ENCODE data around the gene BMP2K.
"Not testable (repeated sequence)": the region's sequence is repeated elsewhere in the genome, so short reads cannot be mapped to it uniquely, and the experiment has no call there.

The BMP2K gene

DNA sequence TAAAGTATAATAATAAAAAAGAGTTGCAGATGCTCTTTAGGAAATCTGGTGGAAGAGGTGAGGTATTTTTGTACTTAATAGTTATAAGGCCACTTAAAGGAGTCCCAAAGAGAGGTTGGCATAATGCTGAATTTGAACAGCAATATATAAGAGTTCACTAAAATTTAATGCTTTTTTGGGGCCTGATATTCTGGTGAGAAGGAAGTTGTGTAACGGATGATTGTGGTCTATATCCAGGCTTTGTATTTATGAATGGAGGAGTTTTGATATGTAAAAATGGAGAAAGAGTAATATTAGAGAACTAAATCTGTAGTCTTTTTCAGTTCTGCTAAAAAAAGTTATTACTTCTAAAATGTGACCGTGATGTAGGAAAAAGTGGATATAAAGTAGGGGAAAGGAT lies 20.4 kb downstream of the BMP2K start:
- DNase-seq: peak; percentile 42

DNA sequence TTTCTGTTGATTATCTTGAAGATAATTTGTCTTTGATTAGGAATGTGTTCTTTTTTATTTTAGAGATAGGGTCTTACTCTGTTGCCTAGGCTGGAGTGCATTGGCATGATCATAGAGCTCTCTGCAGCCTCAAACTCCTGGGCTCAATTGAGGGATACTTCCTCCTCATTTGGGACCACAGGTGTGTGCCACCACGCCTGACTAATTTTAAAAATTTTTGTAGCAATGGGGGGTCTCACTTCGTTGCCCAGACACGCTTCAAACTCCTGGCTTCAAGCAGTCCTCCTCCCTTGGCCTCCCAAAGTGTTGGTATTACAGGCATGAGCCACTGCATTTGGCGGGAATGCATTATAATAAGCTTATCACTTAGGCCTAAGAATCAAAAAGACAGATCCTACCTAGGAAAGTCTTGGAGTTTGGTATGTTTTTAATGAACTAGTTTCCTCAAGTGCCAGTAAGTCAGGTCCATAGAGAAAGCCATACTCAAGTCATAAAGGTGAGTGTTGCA lies 21.7 kb downstream of the BMP2K start:
- no peak for DNase-seq

DNA sequence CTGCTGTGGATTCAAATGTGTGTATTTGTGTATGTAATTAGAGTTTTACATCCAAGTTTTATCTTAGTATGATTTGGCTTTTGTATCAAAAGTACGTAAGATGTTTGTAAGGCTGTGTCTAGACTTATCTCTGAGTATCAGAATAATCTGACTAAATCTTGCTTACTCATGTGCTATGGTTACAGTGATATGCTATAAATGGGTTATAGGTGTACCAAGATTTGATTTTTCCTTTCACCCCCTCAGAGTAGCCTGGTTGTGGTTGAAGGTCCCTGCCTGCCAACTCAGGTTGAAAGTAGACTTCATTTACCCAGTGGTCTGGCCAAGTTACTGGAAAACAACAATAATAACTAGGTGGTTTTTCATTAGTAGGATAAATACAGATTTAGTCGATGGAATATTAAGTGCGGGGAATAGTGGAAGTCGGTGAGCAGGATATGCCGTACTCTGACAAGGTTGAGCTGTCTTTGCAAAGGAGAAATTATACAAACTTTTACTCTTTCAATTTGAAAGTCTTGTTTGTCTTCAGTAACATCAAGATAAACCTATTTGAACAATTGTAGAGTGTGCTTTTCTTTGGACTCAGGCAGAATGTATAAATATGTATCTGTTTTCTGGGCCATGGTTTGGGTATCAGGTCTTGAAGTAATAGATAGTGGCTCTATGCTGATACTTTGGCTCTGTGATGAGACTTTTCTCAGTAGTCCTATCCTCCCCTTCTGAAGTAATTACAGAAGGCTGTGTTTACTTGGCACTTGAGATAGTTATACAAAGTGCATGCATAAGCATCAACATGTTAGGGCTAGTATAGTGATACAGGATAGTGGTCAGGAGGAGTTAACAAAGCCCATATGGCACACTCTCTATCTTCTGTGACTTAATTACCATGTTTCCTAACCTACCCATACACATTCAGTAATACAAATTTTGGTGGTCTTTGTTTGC lies 23.7 kb downstream of the BMP2K start:
- no peak for DNase-seq

DNA sequence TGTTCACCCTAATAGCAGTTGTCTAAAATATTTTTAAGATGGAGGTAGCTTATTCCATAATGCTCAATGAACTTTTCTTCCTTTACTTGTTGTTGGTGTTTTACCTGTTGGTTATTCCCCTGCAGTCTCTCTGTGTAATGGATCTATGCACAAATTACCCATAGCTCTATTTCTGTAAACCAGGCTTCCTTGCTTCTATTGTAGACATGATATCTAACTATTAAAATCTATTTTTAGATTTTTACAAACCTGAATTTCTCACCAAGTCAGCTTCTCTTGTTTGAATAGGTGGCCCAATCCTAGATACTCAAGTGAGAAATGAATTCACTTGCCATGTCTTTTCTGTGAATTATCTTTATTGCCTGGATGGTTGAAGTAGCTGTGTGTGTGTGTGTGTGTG lies 24.8 kb downstream of the BMP2K start:
- no peak for DNase-seq

DNA sequence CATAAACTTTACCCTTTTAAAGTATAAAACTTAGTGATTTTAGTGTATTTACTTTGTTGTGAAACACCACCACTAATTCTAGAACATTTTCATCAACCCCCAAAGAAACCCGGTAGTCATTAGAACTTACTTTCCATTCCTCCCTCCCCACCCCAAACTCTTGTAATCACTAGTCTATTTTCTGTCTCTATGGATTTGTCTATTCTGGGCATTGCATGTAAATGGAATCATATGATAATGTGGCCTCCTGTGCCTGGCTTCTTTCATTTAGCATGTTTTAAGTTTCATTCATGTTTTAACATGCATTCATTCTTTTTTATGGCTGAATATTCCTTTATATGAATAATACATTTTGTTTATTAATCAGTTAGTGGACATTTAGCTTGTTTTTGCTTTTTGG lies 27.8 kb downstream of the BMP2K start:
- no peak for DNase-seq

DNA sequence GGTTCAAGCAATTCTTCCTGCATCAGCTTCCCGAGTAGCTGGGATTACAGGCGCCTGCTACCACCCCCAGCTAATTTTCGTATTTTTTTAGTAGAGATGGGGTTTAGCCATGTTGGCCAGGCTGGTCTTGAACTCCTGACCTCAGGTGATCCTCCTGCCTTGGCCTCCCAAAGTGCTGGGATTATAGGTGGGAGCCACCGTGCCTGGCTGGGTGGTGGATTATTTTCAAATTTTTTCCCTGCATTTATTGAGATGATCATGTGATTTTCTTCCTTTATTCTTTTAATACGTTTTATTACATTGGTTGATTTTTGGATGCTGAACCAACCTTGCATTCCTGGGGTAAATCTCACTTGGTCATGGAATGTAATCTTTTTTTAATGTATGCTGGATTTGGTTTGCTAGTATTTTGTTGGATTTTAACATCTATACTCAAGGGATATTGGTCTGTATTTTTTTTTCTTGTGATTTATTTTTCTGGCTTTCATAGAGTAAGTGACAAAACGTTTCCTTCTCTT lies 30.9 kb downstream of the BMP2K start:
- no peak for DNase-seq

DNA sequence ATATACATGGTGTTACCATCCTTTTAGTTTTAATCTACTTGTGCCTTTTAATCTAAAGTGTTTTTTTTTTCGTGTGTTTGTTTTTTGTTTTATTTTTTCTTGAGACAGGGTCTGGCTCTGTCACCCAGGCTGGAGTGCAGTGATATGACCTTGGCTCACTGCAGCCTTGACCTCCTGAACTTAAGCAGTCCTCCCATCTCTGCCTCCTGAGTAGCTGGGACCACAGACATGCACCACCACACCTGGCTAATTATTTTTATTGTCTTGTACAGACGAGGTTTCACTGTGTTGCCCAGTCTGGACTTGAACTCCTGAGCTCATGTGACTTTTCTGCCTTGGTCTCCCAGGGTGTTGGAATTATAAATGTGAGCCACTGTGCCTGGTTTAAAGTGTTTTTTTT lies 33.1 kb downstream of the BMP2K start:
- DNase-seq: no peak

DNA sequence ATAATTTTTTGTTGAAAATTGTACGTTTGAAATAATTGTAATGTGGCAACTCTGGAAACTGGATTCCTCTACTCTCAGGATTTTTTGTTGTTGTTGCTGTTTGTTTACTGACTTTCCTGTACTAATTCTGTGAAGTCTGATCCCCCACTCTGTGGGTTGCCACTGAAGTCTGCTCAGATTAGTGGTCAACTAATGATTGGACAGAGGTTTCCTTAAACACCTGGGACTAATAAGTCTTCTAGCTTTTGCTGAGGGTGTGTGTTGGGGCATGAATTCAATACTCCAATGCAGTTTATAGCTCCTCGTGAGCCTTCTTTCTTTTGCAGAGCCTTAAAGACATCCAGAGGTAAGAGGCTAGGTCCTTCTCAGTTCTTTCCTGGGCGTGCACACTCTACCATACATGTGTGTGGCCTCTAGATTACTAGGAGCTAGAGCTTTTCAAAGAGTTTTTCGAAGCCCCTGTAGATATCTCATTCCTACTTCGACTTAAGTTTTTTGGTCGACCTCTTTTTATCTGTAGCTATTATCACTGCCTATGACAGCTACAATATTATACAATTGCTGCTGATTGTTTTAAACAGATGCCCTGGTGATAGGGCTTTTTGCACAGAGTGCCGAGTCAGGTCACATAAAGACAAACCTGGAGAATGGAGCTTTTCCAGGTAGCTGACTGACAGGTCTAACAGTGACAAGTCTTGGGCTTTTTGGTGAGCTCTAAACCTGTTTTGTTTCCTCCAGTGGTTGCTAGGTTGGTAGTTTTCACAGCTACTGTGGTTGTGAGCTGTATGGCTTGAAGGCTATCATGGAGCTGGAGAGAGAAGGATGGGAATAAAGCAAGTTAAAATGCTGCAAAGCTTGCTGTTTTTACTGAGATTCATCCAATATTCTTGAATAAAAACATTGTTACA lies 34.0 kb downstream of the BMP2K start:
- DNase-seq: peak; percentile 88

DNA sequence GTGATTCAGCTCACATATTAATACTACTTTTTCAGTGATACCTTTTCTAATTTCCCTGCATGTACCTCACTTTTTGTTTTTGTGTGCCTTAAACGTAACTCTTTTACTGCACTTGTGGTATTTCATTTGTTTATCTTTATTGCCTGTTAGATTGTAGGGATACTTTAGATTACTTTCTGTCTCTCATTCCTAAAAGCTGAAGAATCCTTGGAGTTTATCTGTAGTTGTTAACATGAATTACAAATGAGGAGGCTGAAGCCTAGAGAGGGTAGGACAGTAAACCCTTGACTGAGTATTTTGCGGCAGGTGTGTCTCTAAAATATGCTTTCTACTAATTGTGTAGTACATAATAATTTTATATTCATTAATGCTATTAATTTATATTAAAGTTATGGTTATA lies 34.9 kb downstream of the BMP2K start:
- DNase-seq: no peak

DNA sequence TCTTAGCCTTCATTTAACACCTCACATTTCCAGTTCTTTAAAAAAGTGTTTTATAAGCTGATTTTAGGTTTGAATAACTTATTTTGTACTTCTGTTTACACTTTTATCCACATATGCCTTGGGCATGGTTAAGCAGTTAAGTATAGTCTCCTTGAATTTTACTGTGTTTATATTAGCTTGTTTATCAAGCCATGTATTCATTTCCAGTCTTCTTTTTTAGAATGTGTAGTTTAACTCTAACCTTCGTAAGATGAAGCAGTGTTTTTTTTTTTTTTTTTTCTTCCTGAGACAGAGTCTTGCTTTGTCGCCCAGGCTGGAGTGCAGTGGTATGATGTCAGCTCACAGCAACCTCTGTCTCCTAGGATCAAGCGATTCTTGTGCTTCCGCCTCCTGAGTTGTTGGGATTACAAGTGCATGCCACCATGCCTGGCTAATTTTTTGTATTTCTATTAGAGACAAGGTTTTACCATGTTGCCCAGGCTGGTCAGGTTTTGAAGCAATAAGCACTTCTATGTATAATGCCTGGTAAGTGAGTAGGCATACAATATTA lies 42.5 kb downstream of the BMP2K start:
- no peak for DNase-seq

DNA sequence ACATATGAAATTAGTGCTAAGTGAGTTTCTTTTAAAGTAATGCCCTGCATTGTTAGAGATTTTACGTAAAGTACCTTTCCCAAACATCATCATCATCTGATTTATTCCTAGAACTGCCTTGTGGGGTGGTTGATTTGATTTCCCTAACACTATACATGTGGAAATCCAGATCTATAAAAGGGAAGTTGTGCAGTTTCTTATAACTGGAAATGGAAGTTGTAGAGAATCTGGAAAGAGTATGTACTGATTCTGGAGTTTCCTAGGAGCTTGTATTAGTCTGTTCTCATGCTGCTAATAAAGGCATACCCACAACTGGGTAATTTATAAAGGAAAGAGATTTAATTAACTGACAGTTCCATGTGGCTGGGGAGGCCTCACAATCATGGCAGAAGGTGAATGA lies 47.9 kb downstream of the BMP2K start:
- no peak for DNase-seq

DNA sequence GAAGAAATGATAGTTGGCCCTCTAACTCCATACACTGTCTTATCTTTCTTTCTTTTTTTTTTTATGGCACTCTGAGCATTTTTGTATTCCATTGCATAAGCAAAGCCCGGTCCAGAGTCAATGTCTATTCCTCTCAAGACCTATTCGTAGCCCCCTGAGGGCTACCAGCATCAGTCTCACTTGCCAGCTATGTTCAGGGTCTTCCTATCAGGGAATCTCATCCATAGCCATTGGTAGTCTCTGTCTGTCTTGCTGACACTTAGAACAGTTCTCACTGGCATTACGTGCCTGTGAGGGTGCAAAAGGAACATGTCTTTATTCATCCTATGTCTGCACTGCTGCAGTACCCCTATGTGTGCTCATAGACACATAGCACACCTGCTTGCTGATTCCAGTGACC lies 51.0 kb downstream of the BMP2K start:
- DNase-seq: no peak

DNA sequence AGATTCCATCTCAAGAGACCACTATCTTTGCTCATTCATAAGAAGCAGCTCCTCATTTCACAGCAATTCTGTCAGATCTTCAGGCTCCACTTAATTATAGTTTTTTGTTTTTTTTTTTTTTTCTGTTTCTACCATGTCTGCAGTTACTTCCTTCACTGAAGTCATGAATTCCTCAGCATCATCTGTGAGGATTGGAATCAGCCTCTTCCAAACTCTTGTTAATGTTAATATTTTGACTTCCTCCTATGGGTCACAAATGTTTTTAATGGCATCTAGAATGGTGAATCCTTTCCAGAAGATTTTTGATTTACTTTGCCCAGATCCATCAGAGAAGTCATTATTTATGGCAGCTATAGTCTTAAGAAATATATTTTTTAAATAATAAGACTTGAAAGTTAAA lies 53.1 kb downstream of the BMP2K start:
- peak; percentile 32 for DNase-seq

DNA sequence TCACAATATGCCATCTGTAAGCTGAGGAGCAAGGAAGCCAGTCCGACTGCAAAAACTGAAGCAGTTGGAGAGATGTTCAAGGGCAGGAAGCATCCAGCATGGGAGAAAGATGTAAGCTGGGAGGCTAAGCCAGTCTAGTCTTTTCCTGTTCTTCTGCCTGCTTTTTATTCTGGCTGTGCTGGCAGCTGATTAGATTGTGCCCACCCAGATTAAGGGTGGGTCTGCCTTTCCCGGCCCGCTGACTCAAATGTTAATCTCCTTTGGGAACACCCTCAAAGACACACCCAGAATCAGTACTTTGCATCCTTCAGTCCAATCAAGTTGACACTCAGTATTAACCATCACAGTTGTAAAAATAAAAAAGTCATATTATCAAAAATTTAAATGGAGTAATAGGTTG lies 63.5 kb downstream of the BMP2K start:
- DNase-seq: peak; percentile 53

DNA sequence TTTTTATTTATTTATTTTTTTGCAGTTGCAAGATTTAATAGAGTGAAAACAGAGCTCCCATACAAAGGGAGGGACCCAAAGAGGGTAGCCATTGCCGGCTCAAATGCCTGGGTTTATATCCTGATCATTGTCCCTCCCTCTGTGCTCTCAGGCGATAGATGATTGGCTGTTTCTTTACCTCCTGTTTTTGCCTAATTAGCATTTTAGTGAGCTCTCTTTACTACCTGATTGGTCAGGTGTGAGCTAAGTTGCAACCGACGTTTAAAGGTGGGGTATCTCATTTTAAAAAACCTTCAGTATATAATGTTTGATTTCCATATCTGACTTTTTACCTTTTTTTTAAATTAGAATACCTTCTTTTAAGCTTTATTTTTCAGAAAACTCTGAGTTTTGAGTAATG lies 64.1 kb downstream of the BMP2K start:
- DNase-seq: not testable (repeated sequence)

DNA sequence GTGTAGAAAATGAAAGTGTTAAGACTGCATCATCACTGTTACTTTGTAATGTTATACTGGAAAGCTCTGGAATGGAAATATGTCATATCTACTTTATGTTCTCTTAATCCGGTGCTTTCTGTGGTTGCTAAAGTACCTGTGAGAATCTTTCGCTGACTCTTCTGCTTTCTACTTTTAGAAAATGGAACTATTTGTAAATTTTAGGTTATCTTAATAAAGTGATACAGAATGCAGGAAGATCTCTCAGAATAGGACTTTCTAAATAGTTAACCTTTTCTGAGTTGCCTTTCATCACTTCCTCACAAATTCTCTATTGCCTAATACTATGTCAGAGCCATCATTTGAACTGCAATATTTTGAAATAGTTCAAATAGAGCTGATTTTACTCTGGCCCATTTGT lies 69.3 kb downstream of the BMP2K start:
- DNase-seq: peak; percentile 43

DNA sequence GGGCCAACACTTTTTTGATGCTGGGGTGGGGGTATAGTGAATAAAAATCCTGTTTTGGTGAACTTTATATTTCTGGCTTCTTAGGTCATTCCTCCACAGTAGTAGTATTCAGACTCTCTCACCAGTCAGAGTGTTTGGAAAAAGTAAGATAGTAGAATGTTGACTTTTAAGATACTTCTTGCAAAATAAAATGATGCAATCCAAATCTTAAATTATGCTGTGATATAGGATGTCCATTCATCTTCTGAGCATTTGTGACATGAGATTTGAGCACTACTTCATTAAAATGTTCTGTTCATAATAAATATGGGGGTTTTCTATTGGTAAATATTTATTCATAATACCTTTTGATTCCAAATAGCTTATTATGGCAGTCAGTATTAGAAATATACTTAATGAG lies 70.1 kb downstream of the BMP2K start:
- no peak for DNase-seq

DNA sequence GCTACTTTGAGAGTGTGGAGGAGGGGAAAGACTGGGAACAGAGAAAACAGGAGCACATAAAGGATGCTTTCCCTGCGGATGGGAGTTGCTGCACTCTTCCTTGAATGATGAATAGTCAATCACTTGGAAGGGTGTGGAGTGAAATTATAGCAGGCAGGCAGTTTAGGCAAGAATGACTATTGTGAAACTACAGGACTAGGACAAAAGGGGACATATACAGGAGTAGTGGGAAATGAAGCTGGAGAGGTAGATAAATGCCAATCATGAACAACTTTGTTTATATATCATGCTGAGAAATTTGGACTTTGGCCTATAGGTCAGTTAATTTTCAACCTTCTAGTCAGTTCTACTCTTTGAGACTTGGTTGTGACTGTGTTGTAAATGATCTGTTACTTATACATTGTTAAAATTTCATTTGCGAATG lies 86.2 kb downstream of the BMP2K start:
- no peak for DNase-seq

DNA sequence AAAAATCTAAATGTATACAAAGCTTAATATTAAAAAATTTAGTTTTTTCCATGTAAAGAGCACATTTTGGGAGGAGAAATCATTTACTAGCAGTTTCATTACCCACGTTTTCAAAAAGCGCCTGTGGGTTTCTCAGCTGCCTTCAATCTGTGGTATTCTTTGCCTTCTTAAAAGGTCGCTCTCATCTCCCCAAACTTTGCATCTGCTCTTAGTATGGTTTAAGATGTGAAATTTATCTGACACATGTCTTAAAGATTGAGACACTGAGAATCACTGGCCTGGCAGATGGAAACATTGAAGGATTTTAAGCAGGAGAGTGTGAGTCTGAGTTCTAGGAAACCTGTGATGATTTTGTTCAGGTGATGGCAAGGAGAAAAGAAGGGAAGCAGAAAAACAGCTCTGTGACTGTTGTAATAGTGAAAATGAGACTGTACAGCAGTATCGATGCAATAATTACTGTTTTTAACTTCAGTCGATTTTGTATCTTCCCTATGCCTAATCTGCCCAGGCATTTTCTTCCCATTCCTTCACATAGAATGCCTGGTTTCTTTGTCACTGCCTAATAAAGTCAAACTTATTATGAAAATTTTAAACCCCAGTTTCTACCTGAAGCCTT lies 87.2 kb downstream of the BMP2K start:
- no peak for DNase-seq

DNA sequence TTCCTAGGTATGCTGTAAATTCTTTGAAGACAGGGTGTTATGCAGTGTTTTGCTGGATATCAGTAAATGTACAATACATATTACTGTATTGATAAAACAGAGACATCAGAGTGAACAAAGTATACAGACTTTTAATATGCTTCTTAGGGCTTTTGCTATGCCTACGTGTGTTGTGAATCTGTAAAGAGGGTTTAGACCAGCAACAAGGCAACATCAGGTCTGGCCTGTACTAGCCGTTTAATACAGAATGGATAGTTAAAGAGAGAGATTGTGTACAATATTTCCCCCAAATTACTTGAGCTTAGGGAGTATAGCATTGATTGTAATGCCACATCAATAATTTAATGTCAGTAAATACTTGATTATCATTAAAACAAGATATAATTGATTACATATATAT lies 87.8 kb downstream of the BMP2K start:
- DNase-seq: no peak

DNA sequence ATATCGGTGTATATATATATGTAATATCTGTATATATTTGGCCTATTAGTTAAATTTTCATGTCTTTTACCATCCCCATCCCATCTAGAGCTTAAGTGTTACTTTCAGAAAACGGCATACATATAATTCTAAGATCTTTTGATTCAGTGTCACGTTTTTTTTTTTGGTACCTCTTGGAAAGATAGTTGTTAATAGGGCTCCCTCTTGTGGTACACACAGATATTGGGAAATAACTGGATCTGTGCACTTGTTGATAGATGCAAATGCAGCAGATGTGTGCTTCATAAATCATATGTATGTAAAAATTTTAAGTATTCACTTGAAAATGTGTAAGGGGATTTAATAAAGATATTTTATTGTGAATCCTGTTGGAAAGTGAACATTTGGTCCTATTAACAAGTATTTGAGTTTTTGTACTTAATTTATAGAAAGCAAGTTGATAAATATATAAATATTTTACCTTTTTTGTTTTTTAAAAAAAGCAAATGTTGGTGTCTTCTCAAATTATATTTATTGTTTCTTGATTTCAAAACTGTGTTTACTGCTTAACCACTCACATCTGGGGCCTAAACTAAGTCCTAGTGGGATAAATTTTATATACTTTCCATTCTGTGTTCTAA lies 88.4 kb downstream of the BMP2K start:
- DNase-seq: peak; percentile 95

DNA sequence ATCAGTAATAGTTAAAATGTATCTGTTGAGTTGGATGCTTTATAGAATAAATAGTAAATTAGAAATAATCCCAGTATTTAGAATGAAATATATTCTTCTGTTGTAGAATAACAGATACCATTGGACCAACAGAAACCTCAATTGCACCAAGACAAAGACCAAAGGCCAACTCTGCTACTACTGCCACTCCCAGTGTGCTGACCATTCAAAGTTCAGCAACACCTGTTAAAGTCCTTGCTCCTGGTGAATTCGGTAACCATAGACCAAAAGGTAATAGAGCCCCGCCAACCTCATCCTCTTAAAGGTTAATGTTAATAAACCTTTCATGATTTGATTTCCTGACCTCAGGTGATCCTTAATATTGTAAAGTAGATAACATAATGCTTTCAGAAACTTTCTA lies 89.3 kb downstream of the BMP2K start:
- no peak for DNase-seq

Data from hematopoietic multipotent progenitor cell treated with erythropoietin and hydrocortisone succinate and interleukin-3 and kit ligand, for 6 days (in vitro differentiated cells).